B cell (primary cell): Measurements from ENCODE around the gene DNASE1L3. TPM values are rescaled to one million over a fixed set of nuclear protein-coding genes. Genes with fewer than 3 reads are reported as not detected.

Experiments used
- ATAC-seq: fragments of 200-7000 bp; cut with Tn5 transposase; one replicate; pipeline ENCODE4 v1.10.0; 2021; ENCODE audit warnings: low read depth, mild to moderate bottlenecking, moderate number of reproducible peaks, moderate library complexity
- CTCF ChIA-PET: fragments of 350-600 bp; sonication (Branson Sonifier 250); formaldehyde crosslinking; loops from one replicate; lab custom pipeline; 2021; ENCODE audit warnings: antibody characterized with exemption, inconsistent platforms; lab: Charles Lee
- POLR2A ChIA-PET: fragments of 350-600 bp; sonication (Branson Sonifier 250); formaldehyde crosslinking; loops from one replicate; lab custom pipeline; 2021; ENCODE audit warnings: antibody characterized with exemption; lab: Charles Lee
- DNase-seq: peaks from one replicate; pipeline ENCODE4 v3.0.0; 2013
- H2AFZ ChIP-seq: 2 replicates; pipeline ENCODE4 v1.6.1; 2012; ENCODE audit warnings: mild to moderate bottlenecking, low read depth, low read length; ENCODE audit not compliant: insufficient read depth, poor library complexity, severe bottlenecking
- H3K27ac ChIP-seq, 2 donors: 1 replicate in 1 of 2; 2 replicates in 1 of 2; pipeline ENCODE4 v1.5.1; 2012 to 2013; ENCODE audit warnings: low read length in 2 of 2, mild to moderate bottlenecking in 2 of 2, moderate library complexity in 1 of 2
- H3K27me3 ChIP-seq, 4 experiments: fragments of 200-600 bp in 1 of 4; sonication (generic) in 1 of 4; replicated peaks in 1 of 4; 1 replicate in 2 of 4; 2 replicates in 2 of 4; pipeline versions ENCODE4 v1.6.1 to v1.7.0; 2013 to 2016; ENCODE audit warnings: low read length in 3 of 4, mild to moderate bottlenecking in 2 of 4, mixed read lengths in 1 of 4, moderate library complexity in 1 of 4; ENCODE audit not compliant: insufficient read depth in 4 of 4, control insufficient read depth in 3 of 4; ENCODE audit errors: control extremely low read depth in 1 of 4
- H3K36me3 ChIP-seq, 2 experiments: replicated peaks in 1 of 2; 1 replicate in 1 of 2; 2 replicates in 1 of 2; pipeline versions ENCODE4 v1.6.1 to v1.7.1; 2013; ENCODE audit warnings: low read length in 1 of 2; ENCODE audit not compliant: insufficient read depth in 2 of 2, control insufficient read depth in 1 of 2; ENCODE audit errors: control extremely low read depth in 1 of 2, extremely low read depth in 1 of 2
- H3K4me1 ChIP-seq, 2 donors: fragments of 200-600 bp in 1 of 2; sonication (generic) in 1 of 2; 1 replicate in 1 of 2; 2 replicates in 1 of 2; pipeline versions ENCODE4 v1.5.1 to v1.6.1; 2013 to 2017; ENCODE audit warnings: low read length in 2 of 2; ENCODE audit not compliant: control insufficient read depth in 2 of 2, insufficient read depth in 2 of 2
- H3K4me2 ChIP-seq: replicated peaks from 2 replicates; pipeline ENCODE3; 2012; ENCODE audit warnings: mild to moderate bottlenecking, low read depth, low read length; ENCODE audit not compliant: poor library complexity, severe bottlenecking
- H3K4me3 ChIP-seq, 5 experiments: fragments of 200-600 bp in 1 of 5; sonication (generic) in 1 of 5; 1 replicate in 3 of 5; 2 replicates in 2 of 5; pipeline versions ENCODE4 v1.5.1 to v1.7.0; 2011 to 2016; ENCODE audit warnings: low read length in 4 of 5, mild to moderate bottlenecking in 4 of 5, low read depth in 2 of 5, control low read depth in 1 of 5, moderate library complexity in 1 of 5; ENCODE audit not compliant: insufficient read depth in 1 of 5; ENCODE audit errors: control extremely low read depth in 1 of 5, extremely low read depth in 1 of 5
- H3K79me2 ChIP-seq: fragments of 200-600 bp; sonication (generic); one replicate; pipeline ENCODE4 v1.6.0; 2016; ENCODE audit warnings: low read length; ENCODE audit not compliant: control insufficient read depth, insufficient read depth
- H3K9ac ChIP-seq: fragments of 200-600 bp; sonication (generic); 2 replicates; pipeline ENCODE4 v1.6.1; 2017; ENCODE audit warnings: mild to moderate bottlenecking, low read length, moderate library complexity
- H3K9me3 ChIP-seq, 3 donors: one replicate each; pipeline versions ENCODE4 v1.6.1 to v1.7.1; 2013; ENCODE audit warnings: low read length in 2 of 3; ENCODE audit not compliant: control insufficient read depth in 2 of 3, insufficient read depth in 1 of 3; ENCODE audit errors: control extremely low read depth in 1 of 3
- H4K20me1 ChIP-seq: 2 replicates; pipeline ENCODE4 v1.6.0; 2012; ENCODE audit warnings: mild to moderate bottlenecking, low read length; ENCODE audit not compliant: insufficient read depth, control insufficient read depth, poor library complexity, severe bottlenecking
- H3K27ac Mint-ChIP-seq: one replicate; pipeline ENCODE4 v1.8.0; 2021; ENCODE audit warnings: mixed read lengths
- H3K27me3 Mint-ChIP-seq: one replicate; pipeline ENCODE4 v1.8.0; 2021; ENCODE audit warnings: mixed read lengths
- H3K4me1 Mint-ChIP-seq: one replicate; pipeline ENCODE4 v1.8.0; 2021; ENCODE audit warnings: mixed read lengths
- H3K4me3 Mint-ChIP-seq: one replicate; pipeline ENCODE4 v1.8.0; 2021; ENCODE audit warnings: mixed read lengths
- H3K9me3 Mint-ChIP-seq: one replicate; pipeline ENCODE4 v1.8.0; 2022; ENCODE audit warnings: mixed read lengths; ENCODE audit not compliant: insufficient read depth
- EZH2 ChIP-seq: IDR thresholded peaks from 2 replicates; pipeline ENCODE4 v1.6.1; 2012; ENCODE audit warnings: borderline replicate concordance, low read depth, mild to moderate bottlenecking, moderate library complexity, low read length; ENCODE audit not compliant: insufficient read depth, poor library complexity, severe bottlenecking
- WGBS: methylation state at CpG from one replicate; pipeline ENCODE4 v1.1.5; 2013; ENCODE audit warnings: missing lambda C conversion rate; ENCODE audit not compliant: insufficient coverage; 5-methylcytosine and 5-hydroxymethylcytosine counted together
- intact Hi-C: fragments of 100-400 bp; cut with micrococcal nuclease; formaldehyde crosslinking; loops from one replicate; pipeline ENCODE4 v1.10.0; 2022
- polyA plus RNA-seq: library from polyadenylated mRNA; depleted of rRNA; stranded (reverse); fragments of >200 nt; gene quantifications from 2 replicates; pipeline ENCODE4 v1.2.3, GENCODE V29; 2012
- total RNA-seq, 2 donors: library from RNA; stranded (reverse); fragments of 120-200 nt in 1 of 2; gene quantifications; 1 replicate in 1 of 2; 2 replicates in 1 of 2; pipeline versions ENCODE4 v1.2.3 to v1.2.4, GENCODE V29; 2013 to 2022
- TF ChIP-seq, protein P1 (sequence below): fragments of 200-600 bp; IDR thresholded peaks from one replicate; pipeline ENCODE4 v1.8.0; 2022; ENCODE audit warnings: antibody characterized with exemption, mild to moderate bottlenecking

Gene DNASE1L3
- total and polyA plus RNA-seq, 2 donors (not counting 1 experiment from before 2014, with no cell fraction given): 0.39 to 2.6 TPM

DNA sequence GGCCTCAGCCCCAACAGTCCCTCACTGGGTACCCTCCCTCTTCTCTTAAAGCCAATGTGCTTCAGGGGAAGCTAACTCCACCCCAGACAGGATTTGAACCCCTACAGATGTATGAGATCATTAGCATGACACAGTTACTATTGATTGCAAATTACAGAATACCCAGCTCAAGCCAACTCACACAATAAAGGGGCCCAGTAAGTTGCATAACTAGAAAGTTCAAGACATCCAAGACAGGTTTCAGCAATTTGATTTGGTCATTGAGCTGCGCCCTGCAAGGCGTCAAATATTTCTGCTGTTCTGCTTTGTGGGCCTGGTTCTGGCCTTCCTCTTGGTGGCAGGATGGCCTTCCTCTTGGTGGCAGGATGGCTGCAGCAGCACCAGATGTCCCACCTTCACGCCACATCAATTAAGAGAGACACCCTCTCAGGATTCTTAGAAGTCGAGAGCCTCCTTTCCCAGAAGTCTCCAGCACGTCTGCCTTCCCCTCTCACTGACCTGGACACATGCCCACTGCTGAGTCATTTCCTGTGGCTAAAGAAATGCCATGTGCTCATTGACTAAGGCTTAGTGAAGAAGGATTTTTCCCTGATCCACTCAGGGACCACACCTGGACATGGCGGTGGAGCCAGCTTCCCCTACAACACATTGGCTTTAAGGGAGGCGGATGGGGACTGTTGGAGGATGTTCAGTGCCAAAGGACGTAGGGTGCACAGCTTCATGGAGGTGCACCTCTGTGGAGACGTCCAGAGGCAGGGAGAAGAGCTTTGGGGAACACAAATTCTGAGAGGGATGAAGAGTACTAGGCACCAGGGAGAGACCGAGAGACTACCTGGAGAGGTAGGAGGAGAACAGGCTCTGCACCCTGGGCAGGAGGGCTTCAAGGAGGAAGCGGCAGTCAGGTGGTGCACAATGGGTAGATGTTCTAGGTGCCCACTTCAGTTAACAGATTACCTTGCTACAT lies 49.1 kb downstream of the DNASE1L3 start:
- intact Hi-C loops: no loop called here
- no peak for ATAC-seq
- H2AFZ ChIP-seq: no peak overlapping the region
- Mint-ChIP-seq H3K27ac (no peak overlapping the region), H3K9me3 (no peaks in the 10 kb centered on the region), H3K4me1 (no peaks in the 10 kb centered on the region), H3K27me3 (no peaks in the 10 kb centered on the region), H3K4me3 (no peak overlapping the region)
- no peaks in the 10 kb centered on the region for H3K4me1 ChIP-seq
- H3K9ac ChIP-seq: no peak overlapping the region
- WGBS: 96% methylated on average over 8 of the region's 11 CpGs
- H3K27ac ChIP-seq: no peak overlapping the region
- peaks cover 0 to 3% (median 0%) of the 10 kb centered on the region in 3 donors for H3K9me3 ChIP-seq
- ChIA-PET CTCF (interaction anchor here (0.9 kb wide), 1 partner anchor 14 kb away, joined by 3 read pairs; no protein-coding TSS in a partner anchor), POLR2A (no interaction called here)
- no peaks in the 10 kb centered on the region for H3K27me3 ChIP-seq
- H3K4me2 ChIP-seq: no peak overlapping the region
- TF ChIP-seq EZH2: no peak
- TF ChIP-seq, protein P1, sequence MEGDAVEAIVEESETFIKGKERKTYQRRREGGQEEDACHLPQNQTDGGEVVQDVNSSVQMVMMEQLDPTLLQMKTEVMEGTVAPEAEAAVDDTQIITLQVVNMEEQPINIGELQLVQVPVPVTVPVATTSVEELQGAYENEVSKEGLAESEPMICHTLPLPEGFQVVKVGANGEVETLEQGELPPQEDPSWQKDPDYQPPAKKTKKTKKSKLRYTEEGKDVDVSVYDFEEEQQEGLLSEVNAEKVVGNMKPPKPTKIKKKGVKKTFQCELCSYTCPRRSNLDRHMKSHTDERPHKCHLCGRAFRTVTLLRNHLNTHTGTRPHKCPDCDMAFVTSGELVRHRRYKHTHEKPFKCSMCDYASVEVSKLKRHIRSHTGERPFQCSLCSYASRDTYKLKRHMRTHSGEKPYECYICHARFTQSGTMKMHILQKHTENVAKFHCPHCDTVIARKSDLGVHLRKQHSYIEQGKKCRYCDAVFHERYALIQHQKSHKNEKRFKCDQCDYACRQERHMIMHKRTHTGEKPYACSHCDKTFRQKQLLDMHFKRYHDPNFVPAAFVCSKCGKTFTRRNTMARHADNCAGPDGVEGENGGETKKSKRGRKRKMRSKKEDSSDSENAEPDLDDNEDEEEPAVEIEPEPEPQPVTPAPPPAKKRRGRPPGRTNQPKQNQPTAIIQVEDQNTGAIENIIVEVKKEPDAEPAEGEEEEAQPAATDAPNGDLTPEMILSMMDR: no peak
- no peaks in the 10 kb centered on the region for H4K20me1 ChIP-seq
- no peak overlapping the region for H3K4me3 ChIP-seq
- peaks cover 0 to 27% of the 10 kb centered on the region in 2 experiments for H3K36me3 ChIP-seq
- no peak for DNase-seq
- no peaks in the 10 kb centered on the region for H3K79me2 ChIP-seq

DNA sequence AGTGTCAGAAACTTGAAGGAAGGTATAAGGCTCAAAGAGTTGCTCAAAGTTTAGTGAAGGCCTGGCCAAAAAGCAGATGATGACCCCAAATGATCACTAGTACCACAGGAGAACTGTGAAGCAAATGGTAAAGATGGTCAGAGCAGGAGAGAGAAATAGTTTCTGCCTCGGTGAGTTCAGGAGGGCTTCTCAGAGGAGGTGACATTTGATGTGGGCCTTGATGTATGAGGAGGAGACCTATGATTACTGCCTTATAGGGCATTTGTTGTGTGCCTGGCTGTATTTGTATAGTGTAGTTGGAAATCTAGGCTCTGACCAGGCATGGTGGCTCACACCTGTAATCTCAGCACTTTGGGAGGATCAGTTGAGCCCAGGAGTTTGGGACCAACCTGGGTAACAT lies 50.4 kb downstream of the DNASE1L3 start:
- H3K36me3 ChIP-seq: peaks cover 0 to 33% of the 10 kb centered on the region in 2 experiments
- no peak overlapping the region for H3K27ac ChIP-seq
- no peaks in the 10 kb centered on the region for H4K20me1 ChIP-seq
- H2AFZ ChIP-seq: no peak overlapping the region
- TF ChIP-seq, protein P1: no peak
- no peak for TF ChIP-seq EZH2
- no peaks in the 10 kb centered on the region for H3K27me3 ChIP-seq
- ChIA-PET CTCF (interaction anchor here (0.9 to 2.3 kb wide), 2 partner anchors 15 to 18 kb away, joined by 3 to 6 read pairs; no protein-coding TSS in a partner anchor), POLR2A (no interaction called here)
- Mint-ChIP-seq H3K27ac (no peak overlapping the region), H3K27me3 (no peaks in the 10 kb centered on the region), H3K4me1 (no peaks in the 10 kb centered on the region), H3K9me3 (no peaks in the 10 kb centered on the region), H3K4me3 (no peak overlapping the region)
- peaks cover 0 to 3% (median 0%) of the 10 kb centered on the region in 3 donors for H3K9me3 ChIP-seq
- ATAC-seq (no peak), DNase-seq (no peak)
- H3K79me2 ChIP-seq: no peaks in the 10 kb centered on the region
- intact Hi-C loops: no loop called here
- WGBS: 100% methylated on average over 1 of the region's 1 CpG
- no peak overlapping the region for H3K4me3 ChIP-seq
- H3K4me2 ChIP-seq: no peak overlapping the region
- H3K4me1 ChIP-seq: no peaks in the 10 kb centered on the region
- H3K9ac ChIP-seq: no peak overlapping the region
